Bladder microvascular endothelial cell (primary cell): Measurements from ENCODE around the gene ZNF474. TPM values are rescaled to one million over a fixed set of nuclear protein-coding genes. Genes with fewer than 3 reads are reported as not detected.

Experiments used
- total RNA-seq: library from RNA; depleted of rRNA; stranded (reverse); fragments of >200 nt; gene quantifications from 2 replicates; pipeline ENCODE4 v1.2.3, GENCODE V29; 2014

The ZNF474 gene
- 0.06 TPM in 1 of 2 replicates, not detected in the other for total RNA-seq

DNA sequence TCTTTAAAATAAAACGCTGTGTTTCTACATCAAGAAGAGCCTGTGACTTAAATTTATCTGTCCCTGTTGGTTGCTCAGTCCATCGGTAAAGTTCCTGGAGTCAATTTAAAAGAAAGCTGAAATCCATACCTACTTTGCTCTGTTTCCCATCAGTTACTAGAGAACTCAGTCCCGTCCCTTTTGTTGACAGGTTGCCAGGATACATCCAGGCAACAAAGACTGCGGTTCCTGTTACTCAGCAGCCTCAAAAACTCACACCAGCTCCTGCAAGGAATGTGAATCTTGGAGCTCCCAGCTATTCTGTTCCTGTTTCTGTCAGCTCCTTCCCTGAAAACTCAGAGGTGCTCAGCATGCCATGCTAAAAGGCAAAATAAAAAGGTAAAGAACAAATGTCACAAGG, at the start of gene ZNF474:
ZNF474 (plus strand) TSS at position 241 of the 400 bp plus-strand sequence. CDS start 22,445 bp downstream, outside the sequence.

Other genes with a start within 250 kb of the ZNF474 start
- gene SRFBP1, start 167.6 kb upstream of the ZNF474 start, total RNA-seq = 13.4 and 21.8 TPM in 2 replicates
- 73.7 and 90.4 TPM in 2 replicates for gene LOX, start 51.3 kb upstream of the ZNF474 start, total RNA-seq
- 30.0 and 75.6 TPM in 2 replicates for gene SNCAIP, start 182.7 kb downstream of the ZNF474 start, total RNA-seq